Stimulated activated CD8-positive, alpha-beta memory T cell treated with anti-CD3 and anti-CD28 coated beads, Interleukin-12 subunit alpha, Interleukin-12 subunit beta, amount 100 ng/mL, for 24 hours (primary cell): Measurements from ENCODE around the gene PTPN4.
"Not testable (repeated sequence)": the region's sequence is repeated elsewhere in the genome, so short reads cannot be mapped to it uniquely, and the experiment has no call there.

Source experiments
- DNase-seq: peaks from one replicate; pipeline ENCODE4 v3.0.0-alpha.2; 2020; ENCODE audit errors: extremely low read depth

The PTPN4 gene

GRCh38 chr2:120018549-120018948 is 258.8 kb downstream of the PTPN4 start:
- no peak for DNase-seq

- DNase-seq, result no peak
These were observed 260.8 kb downstream of the PTPN4 start for GRCh38 chr2:120020554-120020953.

GRCh38 chr2:120022505-120022904 is 262.8 kb downstream of the PTPN4 start:
- DNase-seq, result not testable (repeated sequence)

GRCh38 chr2:120026890-120027289 is 267.2 kb downstream of the PTPN4 start:
- DNase-seq, result no peak

- no peak for DNase-seq
These were observed 269.1 kb downstream of the PTPN4 start for GRCh38 chr2:120028795-120029194.

GRCh38 chr2:120029672-120030640 is 270.2 kb downstream of the PTPN4 start:
- DNase-seq, result no peak

- no peak for DNase-seq
These were observed 272.6 kb downstream of the PTPN4 start for GRCh38 chr2:120032297-120032696.
